Measurements from ENCODE around the gene TMTC2.
A peak's percentile ranks its signal among the peaks of the same experiment; 100 is the strongest.

The TMTC2 gene

GRCh38 chr12:82675246-82675645, 11.5 kb upstream of the TMTC2 start (continued):
- no peak for TF ChIP-seq GLIS2 (tag by site-specific recombination; IDR thresholded peaks at IDR 0.05)
- no peak for TF ChIP-seq PRDM4 (tag by site-specific recombination; IDR thresholded peaks at IDR 0.05)

GRCh38 chr12:82682326-82682725, 4.4 kb upstream of the TMTC2 start:
- no peak overlapping the region for H3K27ac ChIP-seq (ENCODE audit: extremely low read depth, low read depth, low read length)
- no peak overlapping the region for H3K4me3 ChIP-seq (ENCODE audit: low read depth, low read length)
- ChIA-PET CTCF (interaction anchor here (0.7 to 0.8 kb wide), 2 partner anchors 161 to 219 kb away, joined by 4 to 5 read pairs; no protein-coding TSS in a partner anchor), POLR2A (no interaction called here)
- H3K36me3 ChIP-seq (ENCODE audit: control insufficient read depth in 2 of 2, insufficient read depth in 1 of 2, low read length in 2 of 2), result no peaks in the 10 kb centered on the region
- no peak for TF ChIP-seq RBAK (tag by site-specific recombination; IDR thresholded peaks at IDR 0.05)
- TF ChIP-seq PRDM1 (tag by site-specific recombination; IDR thresholded peaks at IDR 0.05), result no peak
- TF ChIP-seq ZNF248 (tag by site-specific recombination; IDR thresholded peaks at IDR 0.05), result no peak
- TF ChIP-seq ZNF19 (tag by site-specific recombination; IDR thresholded peaks at IDR 0.05; ENCODE audit: low read depth), result no peak
- TF ChIP-seq ZNF791 (tag by site-specific recombination; IDR thresholded peaks at IDR 0.05), result no peak
- no peak for TF ChIP-seq ZNF623 (tag by site-specific recombination; IDR thresholded peaks at IDR 0.05)
- TF ChIP-seq ZNF664 (tag by site-specific recombination; IDR thresholded peaks at IDR 0.05), result no peak
- no peaks in the 10 kb centered on the region for H3K9me3 ChIP-seq (ENCODE audit: control insufficient read depth, insufficient read depth, low read depth, low read length)
- 0 out of 2 replicates have a peak, but pooled peaks cover 2% of the 10 kb centered on the region for H3K4me1 ChIP-seq (ENCODE audit: control insufficient read depth, insufficient read depth, low read length)

- H3K36me3 ChIP-seq (ENCODE audit: control insufficient read depth in 2 of 2, insufficient read depth in 1 of 2, low read length in 2 of 2), result no peaks in the 10 kb centered on the region
- no peaks in the 10 kb centered on the region for H3K9me3 ChIP-seq (ENCODE audit: control insufficient read depth, insufficient read depth, low read depth, low read length)
- ChIA-PET POLR2A (no interaction called here), CTCF (interaction anchor here (0.7 to 0.8 kb wide), 2 partner anchors 161 to 219 kb away, joined by 4 to 5 read pairs; no protein-coding TSS in a partner anchor)
- 0 out of 2 replicates have a peak, but pooled peaks cover 2% of the 10 kb centered on the region for H3K4me1 ChIP-seq (ENCODE audit: control insufficient read depth, insufficient read depth, low read length)
- TF ChIP-seq SCRT2 (tag by site-specific recombination; IDR thresholded peaks at IDR 0.05) (peak; percentile 49; the same call in 1 of the 2 replicates), ZFP69B (tag by site-specific recombination; IDR thresholded peaks at IDR 0.05) (no peak)
- no peak overlapping the region for H3K4me3 ChIP-seq (ENCODE audit: low read depth, low read length)
- no peak overlapping the region for H3K27ac ChIP-seq (ENCODE audit: extremely low read depth, low read depth, low read length)
These were observed 3.9 kb upstream of the TMTC2 start for GRCh38 chr12:82682851-82683261.

GRCh38 chr12:82685790-82686167, 927 bp upstream of the TMTC2 start:
- Histone ChIP-seq H3K4me3 (ENCODE audit: low read depth, low read length) (peak overlapping the region; percentile 96), H3K27ac (ENCODE audit: extremely low read depth, low read depth, low read length) (peak overlapping the region; percentile 89), H3K4me1 (ENCODE audit: control insufficient read depth, insufficient read depth, low read length) (peaks cover 17% of the 10 kb centered on the region), H3K36me3 (ENCODE audit: control insufficient read depth in 2 of 2, insufficient read depth in 1 of 2, low read length in 2 of 2) (no peaks in the 10 kb centered on the region), H3K9me3 (ENCODE audit: control insufficient read depth, insufficient read depth, low read depth, low read length) (no peaks in the 10 kb centered on the region)
- ChIA-PET POLR2A (interaction anchor here (0.5 to 1.3 kb wide), 7 partner anchors 11 to 328 kb away, joined by 3 to 4 read pairs (median 3); partner anchors contain the start of genes CCDC59 and METTL25), CTCF (interaction anchor here (0.5 to 4.0 kb wide), 63 partner anchors 9 to 1985 kb away, joined by 3 to 24 read pairs (median 4); partner anchors contain the start of genes CCDC59 and METTL25)
- TF ChIP-seq ZFHX2 (tag by site-specific recombination; conservative IDR thresholded peaks at IDR 0.05), result no peak
- no peak for TF ChIP-seq ZNF311 (tag by site-specific recombination; IDR thresholded peaks at IDR 0.05; ENCODE audit: borderline replicate concordance)
- TF ChIP-seq ZNF791 (tag by site-specific recombination; IDR thresholded peaks at IDR 0.05), result no peak
- no peak for TF ChIP-seq ZNF362 (tag by site-specific recombination; IDR thresholded peaks at IDR 0.05)
- 0 out of 2 replicates have a peak, but pooled peaks have one; percentile 76 for TF ChIP-seq ZNF530 (tag by site-specific recombination; IDR thresholded peaks at IDR 0.05; ENCODE audit: low read depth)
- TF ChIP-seq ZNF621 (tag by site-specific recombination; IDR thresholded peaks at IDR 0.05), result no peak
- TF ChIP-seq ZNF2 (tag by site-specific recombination; IDR thresholded peaks at IDR 0.05), result peak; percentile 100
- TF ChIP-seq YY2 (tag by site-specific recombination; IDR thresholded peaks at IDR 0.05), result no peak
- no peak for TF ChIP-seq TSHZ1 (tag by site-specific recombination; IDR thresholded peaks at IDR 0.05; ENCODE audit: borderline replicate concordance)
- TF ChIP-seq ZNF248 (tag by site-specific recombination; IDR thresholded peaks at IDR 0.05), result no peak
- TF ChIP-seq ZSCAN4 (tag by site-specific recombination; IDR thresholded peaks at IDR 0.05), result no peak
- TF ChIP-seq ZNF600 (tag by site-specific recombination; IDR thresholded peaks at IDR 0.05), result no peak
- peak; percentile 58; the same call in 1 of the 2 replicates for TF ChIP-seq ZEB2 (tag by site-specific recombination; IDR thresholded peaks at IDR 0.05)
- TF ChIP-seq ZNF558 (tag by site-specific recombination; IDR thresholded peaks at IDR 0.05), result no peak
